GM12892 (cell line): ENCODE measurements around the gene COMMD9.

Source experiments
- DNase-seq: peaks from one replicate; pipeline ENCODE4 v3.0.0; 2011; ENCODE audit not compliant: insufficient read length
- FAIRE-seq: peaks from 2 replicates; lab custom pipeline; 2011; peaks lifted over from hg19 to GRCh38; lab: Jason Lieb, UNC
- POLR2A ChIP-seq: IDR thresholded peaks from 2 replicates; pipeline ENCODE4 v1.6.1; 2011; ENCODE audit warnings: low read depth, low read length, control low read depth
- POLR2AphosphoS5 ChIP-seq: IDR thresholded peaks from 2 replicates; pipeline ENCODE4 v1.6.1; 2011; ENCODE audit warnings: low read depth, low read length, control low read depth
- TAF1 ChIP-seq: IDR thresholded peaks from 2 replicates; pipeline ENCODE4 v1.6.1; 2011; ENCODE audit warnings: low read depth, mild to moderate bottlenecking, control low read depth, low read length, borderline replicate concordance

COMMD9 gene

DNA sequence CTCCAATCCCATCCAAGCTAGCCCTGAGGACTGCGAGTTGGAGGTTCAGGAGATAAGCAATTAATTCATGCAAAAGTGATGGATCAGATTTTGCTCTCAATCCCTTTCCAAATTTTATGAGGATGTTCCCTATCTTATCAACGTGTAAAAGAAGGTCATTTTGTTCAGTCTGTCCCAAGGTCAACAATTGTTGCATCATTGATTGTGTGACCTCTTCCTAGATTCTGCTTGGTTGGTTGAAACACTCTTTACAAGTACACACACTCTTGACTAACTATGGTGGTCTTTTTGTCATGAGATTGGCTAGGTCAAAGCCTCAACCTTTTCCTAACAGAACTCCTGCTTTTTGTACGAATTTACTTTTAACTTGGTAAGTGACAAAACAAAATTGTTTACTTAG, 41.7 kb downstream of the COMMD9 start:
- no peak for TF ChIP-seq POLR2AphosphoS5
- TF ChIP-seq POLR2A: no peak
- TF ChIP-seq TAF1: no peak
- FAIRE-seq: no peak
- DNase-seq: no peak

DNA sequence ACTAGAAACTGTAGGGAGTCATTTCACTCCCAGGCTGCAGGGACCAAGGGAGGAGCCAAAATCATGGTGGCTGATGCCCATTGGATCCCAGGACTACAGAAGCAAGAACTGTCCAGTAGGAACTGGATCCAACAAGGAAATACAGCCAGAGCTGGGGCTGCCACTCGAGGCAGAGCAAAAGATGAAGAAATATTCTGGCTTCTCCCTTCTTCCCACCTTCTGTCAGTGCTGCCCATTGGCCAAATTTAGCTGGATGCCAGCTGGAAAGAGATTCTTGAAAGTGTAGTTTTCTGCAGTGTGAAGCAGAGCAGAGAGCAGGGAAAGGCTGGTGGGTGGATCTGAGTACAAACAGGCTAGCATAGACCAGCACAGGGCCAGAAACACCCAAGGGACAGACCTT, 45.6 kb downstream of the COMMD9 start:
- FAIRE-seq (no peak), DNase-seq (no peak)
- TF ChIP-seq POLR2A (no peak), POLR2AphosphoS5 (no peak), TAF1 (no peak)

DNA sequence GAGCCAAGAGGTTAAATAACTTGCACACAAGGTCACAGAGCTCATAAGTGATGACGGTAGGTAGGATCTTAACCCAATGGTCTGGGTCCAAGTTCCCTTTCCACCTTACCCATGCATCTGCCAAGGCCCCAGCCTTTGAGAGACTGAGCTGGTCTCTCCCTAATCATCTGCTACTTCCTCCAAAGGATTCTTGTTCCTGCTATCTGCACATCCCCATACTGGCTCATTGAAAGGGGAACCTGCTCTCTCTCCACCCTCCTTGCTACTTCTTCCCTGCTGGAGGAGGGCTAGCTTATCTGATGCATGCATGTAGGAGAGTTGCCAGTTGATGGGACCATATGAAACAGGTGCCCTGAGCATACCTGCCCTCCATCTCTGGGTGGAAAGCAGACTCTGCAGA, 47.7 kb downstream of the COMMD9 start:
- DNase-seq: no peak
- no peak for FAIRE-seq
- no peak for TF ChIP-seq TAF1
- no peak for TF ChIP-seq POLR2AphosphoS5
- no peak for TF ChIP-seq POLR2A

DNA sequence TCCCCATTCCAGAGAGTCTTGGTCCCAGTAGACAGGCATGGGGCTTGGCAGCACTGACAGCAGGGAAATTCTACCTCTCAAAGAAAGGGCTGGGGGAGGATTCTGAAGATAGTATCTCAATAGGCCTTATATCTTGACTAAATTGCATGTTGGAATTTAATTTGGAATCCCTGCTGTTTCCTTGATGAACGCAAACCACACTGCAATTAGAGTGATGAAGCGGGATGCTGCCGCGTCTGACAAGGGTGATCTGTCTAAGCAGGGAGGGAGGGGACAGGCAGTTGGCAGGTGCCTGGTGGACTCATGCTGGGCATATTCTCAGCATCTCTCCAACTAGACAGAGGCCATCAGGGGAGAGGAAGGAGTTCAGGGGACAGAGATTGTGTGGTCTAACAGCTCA, 48.4 kb downstream of the COMMD9 start:
- DNase-seq (no peak), FAIRE-seq (no peak)
- TF ChIP-seq POLR2AphosphoS5 (no peak), POLR2A (no peak), TAF1 (no peak)

DNA sequence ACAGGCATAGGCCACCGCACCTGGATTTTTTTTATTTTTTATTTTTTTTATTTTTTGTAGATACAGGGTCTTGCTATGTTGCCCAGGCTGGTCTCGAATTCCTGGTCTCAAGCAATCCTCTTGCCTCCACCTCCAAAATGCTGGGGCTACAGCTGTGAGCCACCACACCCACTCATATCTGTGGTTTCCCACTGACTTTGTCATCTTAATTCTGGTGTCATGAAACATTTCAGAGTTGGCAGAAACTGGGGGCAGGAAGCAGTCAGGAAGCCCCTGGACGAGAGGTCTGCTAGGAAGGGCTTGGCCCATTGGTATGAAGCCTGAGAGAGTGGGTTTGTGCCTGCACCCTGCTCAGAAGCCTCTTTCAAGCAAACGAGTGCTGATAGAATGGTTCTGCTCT, 49.1 kb downstream of the COMMD9 start:
- DNase-seq (no peak), FAIRE-seq (no peak)
- no peak for TF ChIP-seq POLR2A
- TF ChIP-seq TAF1: no peak
- TF ChIP-seq POLR2AphosphoS5: no peak

DNA sequence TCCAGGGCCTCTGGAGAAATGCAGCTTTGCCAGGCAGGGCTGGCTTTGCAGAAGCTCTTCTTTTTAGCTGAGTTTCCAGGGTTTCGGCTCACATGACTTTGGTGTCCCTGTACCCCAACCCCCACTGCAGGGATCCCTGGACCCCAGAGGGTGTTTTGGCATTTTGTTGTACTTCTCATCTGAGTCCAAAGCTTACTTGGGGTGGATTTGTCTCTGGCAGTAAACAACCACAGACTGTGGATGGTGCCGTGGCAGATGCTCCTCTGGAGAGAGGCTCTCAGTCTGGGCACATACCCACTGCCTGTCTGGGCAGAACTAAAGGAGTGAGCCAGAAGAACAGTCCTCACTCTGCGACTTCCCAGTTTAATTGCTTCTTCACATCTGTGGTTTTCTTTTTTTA, 49.6 kb downstream of the COMMD9 start:
- no peak for FAIRE-seq
- DNase-seq: no peak
- TF ChIP-seq POLR2AphosphoS5 (no peak), TAF1 (no peak)

DNA sequence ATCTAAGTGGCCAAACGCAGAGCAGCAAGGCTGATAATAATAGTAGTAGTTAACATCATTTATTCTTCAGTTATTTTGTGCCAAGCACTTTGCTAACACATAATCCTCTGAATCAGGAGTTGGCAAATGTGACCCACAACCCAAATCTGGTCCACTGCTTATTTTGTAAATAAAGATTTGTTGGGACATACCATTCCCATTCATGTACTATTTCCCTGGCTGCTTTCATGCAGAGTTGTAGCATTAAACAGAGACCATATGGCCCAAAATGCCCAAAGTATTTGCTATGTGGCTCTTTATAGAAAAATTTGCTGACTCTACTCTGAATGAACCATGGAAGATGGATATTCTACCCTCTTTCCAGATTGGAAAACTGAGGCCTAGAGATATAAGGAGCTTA, 50.3 kb downstream of the COMMD9 start:
- TF ChIP-seq POLR2AphosphoS5 (no peak), TAF1 (no peak), POLR2A (no peak)
- DNase-seq (no peak), FAIRE-seq (no peak)

DNA sequence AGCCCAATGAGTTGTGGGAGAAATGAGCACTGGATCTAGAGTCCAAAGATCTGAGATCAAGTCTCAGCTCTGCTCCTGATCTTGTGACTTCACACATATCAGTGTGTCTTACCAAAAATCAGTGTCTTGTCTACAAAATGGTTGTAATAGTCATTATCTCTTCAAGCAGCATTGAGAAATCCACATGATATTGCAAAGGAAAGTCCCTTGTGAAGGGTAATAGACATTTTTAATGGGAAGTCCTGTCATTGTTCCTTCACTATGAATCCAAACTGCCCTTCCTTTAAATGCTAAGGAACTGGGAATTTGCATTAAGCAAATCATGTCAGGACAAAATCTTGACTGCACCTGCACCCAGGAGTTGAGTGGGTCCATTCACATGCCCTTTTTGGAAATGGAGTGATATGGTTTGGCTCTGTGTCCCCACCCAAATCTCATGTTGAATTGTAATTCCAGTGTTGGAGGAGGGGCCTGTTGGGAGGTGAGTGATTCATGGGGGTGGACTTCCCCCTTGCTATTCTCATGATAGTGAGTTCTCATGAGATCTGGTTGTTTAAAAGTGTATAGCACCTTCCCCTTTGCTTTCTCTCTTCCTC, 51.1 kb downstream of the COMMD9 start:
- TF ChIP-seq POLR2AphosphoS5 (no peak), TAF1 (no peak), POLR2A (no peak)
- DNase-seq: no peak
- no peak for FAIRE-seq

DNA sequence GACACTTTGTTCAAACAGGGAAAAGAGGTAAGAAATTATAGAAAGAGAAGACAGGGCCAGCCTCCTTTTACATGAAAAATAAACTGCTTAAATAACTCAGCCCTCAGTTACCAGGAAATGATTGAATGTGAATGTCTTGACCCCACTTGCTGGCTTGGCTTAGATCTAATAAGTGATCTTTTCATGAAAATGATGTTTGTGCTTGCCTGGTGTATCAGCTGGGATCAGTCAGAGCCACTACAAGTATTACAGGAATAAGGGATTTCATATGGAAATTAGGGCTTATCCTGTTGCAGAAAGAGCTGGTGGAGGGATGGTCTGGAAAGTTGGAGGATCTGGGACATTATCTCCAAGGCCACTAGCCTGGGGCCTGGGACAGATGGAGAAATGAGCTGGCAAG, 51.8 kb downstream of the COMMD9 start:
- TF ChIP-seq POLR2AphosphoS5 (no peak), TAF1 (no peak), POLR2A (no peak)
- no peak for FAIRE-seq
- DNase-seq: no peak

DNA sequence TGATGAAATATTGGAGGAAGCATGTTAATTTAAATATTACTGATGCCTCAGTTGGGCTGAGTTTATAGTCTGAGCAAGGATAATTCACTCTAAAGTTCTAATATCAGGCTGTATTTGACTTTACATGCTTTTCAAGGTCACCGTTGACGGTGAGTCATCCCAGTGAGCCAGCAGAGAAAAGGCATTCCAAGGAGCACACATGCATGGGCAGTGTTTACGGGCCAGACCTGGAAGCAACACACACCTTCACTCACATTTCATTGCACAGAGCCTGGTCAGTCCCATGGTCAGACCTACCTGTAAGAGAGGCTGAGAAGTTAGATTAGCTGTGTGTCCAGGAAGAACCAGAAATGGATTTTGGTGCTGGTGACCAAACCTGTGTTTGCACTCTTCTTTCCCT, 53.5 kb downstream of the COMMD9 start:
- DNase-seq: no peak
- no peak for FAIRE-seq
- TF ChIP-seq POLR2AphosphoS5: no peak

DNA sequence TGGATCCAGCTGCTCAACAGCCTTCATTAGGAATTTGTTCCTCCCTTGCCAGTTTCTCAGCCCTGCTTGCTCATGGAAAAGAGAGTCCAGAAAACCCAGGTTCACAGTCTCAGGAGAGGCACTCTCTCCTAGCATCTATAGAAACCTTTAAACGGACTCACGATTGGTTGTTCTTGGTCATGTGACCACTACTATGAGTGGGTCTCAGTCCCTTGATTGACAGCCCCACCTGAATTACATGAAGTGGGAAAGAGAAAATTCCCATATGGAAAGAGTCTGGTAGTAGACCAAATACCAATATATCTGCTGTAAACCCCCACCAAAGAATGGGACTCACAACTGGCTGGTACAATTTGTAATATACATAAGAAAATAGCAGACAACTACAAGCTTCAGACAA, 54.4 kb downstream of the COMMD9 start:
- no peak for DNase-seq
- FAIRE-seq: no peak
- TF ChIP-seq TAF1 (no peak), POLR2AphosphoS5 (no peak), POLR2A (no peak)

DNA sequence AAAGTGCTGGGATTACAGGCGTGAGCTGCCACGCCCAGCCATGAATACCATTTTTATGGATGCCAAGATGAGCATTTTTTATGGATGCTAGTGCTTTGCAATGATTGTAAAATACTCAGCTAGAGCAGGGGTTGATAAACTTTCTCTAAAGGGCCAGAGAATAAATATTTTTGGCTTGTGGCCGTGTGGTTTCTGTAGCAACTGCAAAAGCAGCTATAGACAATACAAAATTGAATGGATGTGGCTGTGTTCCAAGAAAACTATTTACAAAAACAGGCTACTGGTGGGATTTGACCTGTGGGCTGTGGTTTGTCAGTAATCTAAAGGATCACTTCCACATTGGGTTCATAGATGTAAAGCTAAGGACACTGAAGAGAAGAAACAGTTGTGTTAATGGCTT, 56.0 kb downstream of the COMMD9 start:
- no peak for DNase-seq
- no peak for TF ChIP-seq TAF1
- TF ChIP-seq POLR2A: no peak
- TF ChIP-seq POLR2AphosphoS5: no peak
- no peak for FAIRE-seq
